K562 (cell line): ENCODE data around the gene ARHGAP10. TPM values are rescaled to one million over a fixed set of nuclear protein-coding genes. Genes with fewer than 3 reads are reported as not detected.

Experiments used
- ATAC-seq: fragments of 200-7000 bp; cut with Tn5 transposase; 3 replicates; pipeline ENCODE4 v1.9.1; 2020; ENCODE audit warnings: moderate library complexity
- BruUV-seq: library from RNA; stranded (reverse); fragments of 400-500 nt; replicated peaks from 2 replicates; lab custom pipeline; 2021; lab: Mats Ljungman, UMichigan
- CTCF ChIA-PET: fragments of 300-600 bp; formaldehyde crosslinking; extraction: SDS; loops from one replicate; lab custom pipeline; 2021; ENCODE audit warnings: low intra/inter-chr PET ratio; lab: Yijun Ruan, JAX
- POLR2A ChIA-PET: fragments of 300-600, 350-650 bp; sonication (Branson Sonifier 250); formaldehyde crosslinking; extraction: SDS; loops from one replicate; lab custom pipeline; 2021; ENCODE audit warnings: antibody characterized with exemption, inconsistent platforms; lab: Yijun Ruan, JAX
- DNase-seq, 4 experiments: peaks; one replicate each; pipeline versions ENCODE4 v3.0.0 to v3.0.0-alpha.2; 2011 to 2018; ENCODE audit warnings: low spot score in 3 of 4, mixed read lengths in 3 of 4; ENCODE audit errors: extremely low read depth in 1 of 4
- FAIRE-seq: peaks from 2 replicates; lab custom pipeline; 2011; peaks lifted over from hg19 to GRCh38; lab: Jason Lieb, UNC
- H2AFZ ChIP-seq: 2 replicates; pipeline ENCODE4 v1.6.0; 2011; ENCODE audit warnings: low read depth, low read length, control low read depth, inconsistent platforms
- H3K27ac ChIP-seq: fragments of 200-600 bp; 3 replicates; pipeline ENCODE4 v1.8.0; 2011; ENCODE audit warnings: low read depth, mild to moderate bottlenecking, control low read depth, inconsistent platforms, low read length, moderate library complexity, mixed read lengths; ENCODE audit errors: extremely low read depth
- H3K27me3 ChIP-seq, 2 experiments: fragments of 300-600 bp in 1 of 2; 2 replicates in 1 of 2; 3 replicates in 1 of 2; pipeline versions ENCODE4 v1.6.0 to v1.8.0; 2011; ENCODE audit warnings: inconsistent platforms in 2 of 2, low read length in 2 of 2, mild to moderate bottlenecking in 1 of 2, mixed read lengths in 1 of 2, moderate library complexity in 1 of 2; ENCODE audit not compliant: control insufficient read depth in 2 of 2, insufficient read depth in 2 of 2
- H3K36me3 ChIP-seq: fragments of 300-600 bp; 3 replicates; pipeline ENCODE4 v1.8.0; 2011; ENCODE audit warnings: mild to moderate bottlenecking, low read length, inconsistent platforms; ENCODE audit not compliant: control insufficient read depth, insufficient read depth
- H3K4me1 ChIP-seq, 2 experiments: fragments of 200-600 bp in 1 of 2; replicated peaks in 1 of 2; 2 replicates in 1 of 2; 3 replicates in 1 of 2; pipeline versions ENCODE4 v1.5.1 to v1.8.0; 2011; ENCODE audit warnings: inconsistent platforms in 2 of 2, low read length in 2 of 2, mild to moderate bottlenecking in 1 of 2, mixed read lengths in 1 of 2, moderate library complexity in 1 of 2; ENCODE audit not compliant: control insufficient read depth in 2 of 2, insufficient read depth in 2 of 2
- H3K4me2 ChIP-seq: 2 replicates; pipeline ENCODE4 v1.6.1; 2011; ENCODE audit warnings: low read length, control low read depth, inconsistent platforms, mixed read lengths; ENCODE audit not compliant: insufficient read depth
- H3K4me3 ChIP-seq: fragments of 200-600 bp; sonication (generic), shearing (Covaris generic); 2 replicates; pipeline ENCODE4 v1.5.1; 2016; ENCODE audit warnings: control low read depth, inconsistent platforms
- H3K79me2 ChIP-seq: fragments of 200-600 bp; 3 replicates; pipeline ENCODE4 v1.8.0; 2011; ENCODE audit warnings: low read length, inconsistent platforms; ENCODE audit not compliant: control insufficient read depth, insufficient read depth
- H3K9ac ChIP-seq, 2 experiments: 2 replicates each; pipeline versions ENCODE4 v1.6.0 to v1.6.1; 2011; ENCODE audit warnings: low read depth in 2 of 2, low read length in 2 of 2, control low read depth in 1 of 2, inconsistent platforms in 1 of 2, mild to moderate bottlenecking in 1 of 2, mixed read lengths in 1 of 2; ENCODE audit not compliant: insufficient read depth in 1 of 2
- H3K9me1 ChIP-seq: one replicate; pipeline ENCODE4 v1.6.0; 2011; ENCODE audit warnings: inconsistent platforms, mild to moderate bottlenecking, low read length, moderate library complexity; ENCODE audit not compliant: control insufficient read depth, insufficient read depth
- H3K9me3 ChIP-seq: replicated peaks from 2 replicates; pipeline ENCODE4 v1.5.1; 2011; ENCODE audit warnings: low read depth, low read length, inconsistent platforms; ENCODE audit not compliant: control insufficient read depth, insufficient read depth
- H4K20me1 ChIP-seq: replicated peaks from 2 replicates; pipeline ENCODE4 v1.6.1; 2011; ENCODE audit warnings: low read length, inconsistent platforms, mixed read lengths; ENCODE audit not compliant: control insufficient read depth, insufficient read depth
- CBX1 ChIP-seq: sonication (generic); IDR thresholded peaks from 2 replicates; pipeline ENCODE4 v1.6.1; 2016; ENCODE audit warnings: antibody characterized with exemption, low read depth, mild to moderate bottlenecking
- CEBPG ChIP-seq, 3 experiments: fragments of 200-800 bp in 1 of 3; sonication (Bioruptor generic) in 1 of 3; sonication (generic) in 1 of 3; formaldehyde crosslinking in 1 of 3; IDR thresholded peaks in 2 of 3; conservative IDR thresholded peaks in 1 of 3; 2 replicates each; pipeline versions ENCODE4 v1.6.1 to v1.8.0; 2016 to 2022; ENCODE audit warnings: missing compliant biosample characterization in 2 of 3, missing genetic modification characterization in 2 of 3, mild to moderate bottlenecking in 1 of 3, missing genetic modification reagents in 1 of 3
- EP400 ChIP-seq: fragments of 450-650 bp; IDR thresholded peaks from 2 replicates; pipeline ENCODE4 v1.6.1; 2017; ENCODE audit warnings: antibody characterized with exemption, mild to moderate bottlenecking, moderate library complexity
- NFYB ChIP-seq: IDR thresholded peaks from 2 replicates; pipeline ENCODE4 v1.6.1; 2011; ENCODE audit warnings: mild to moderate bottlenecking, moderate library complexity; ENCODE audit not compliant: insufficient read length; ENCODE audit errors: extremely low read depth
- PYGO2 ChIP-seq: fragments of 450-650 bp; IDR thresholded peaks from 2 replicates; pipeline ENCODE4 v1.6.1; 2016; ENCODE audit warnings: mild to moderate bottlenecking, missing genetic modification characterization, moderate library complexity, missing compliant biosample characterization
- RBBP5 ChIP-seq: fragments of 200-600 bp; sonication (generic); IDR thresholded peaks from 2 replicates; pipeline ENCODE4 v1.6.1; 2012; ENCODE audit warnings: borderline replicate concordance, mild to moderate bottlenecking, low read length, control low read depth, inconsistent platforms; ENCODE audit not compliant: insufficient read depth, poor library complexity, severe bottlenecking
- SMAD1 ChIP-seq: fragments of 150-350 bp; IDR thresholded peaks from 2 replicates; pipeline ENCODE4 v1.6.1; 2014; ENCODE audit warnings: low read length, low read depth; ENCODE audit not compliant: partially characterized antibody
- SRSF7 ChIP-seq: fragments of 200-400 bp; formaldehyde crosslinking; optimal IDR thresholded peaks from 2 replicates; pipeline ENCODE3; 2017; ENCODE audit warnings: mild to moderate bottlenecking, low read depth, low read length
- ZNF24 ChIP-seq: fragments of 450-650 bp; IDR thresholded peaks from 2 replicates; pipeline ENCODE4 v1.6.1; 2016
- ZNF584 ChIP-seq: fragments of 200-800 bp; sonication (Bioruptor generic); IDR thresholded peaks from 2 replicates; pipeline ENCODE4 v1.6.1; 2016; ENCODE audit warnings: low read depth, mild to moderate bottlenecking, missing genetic modification characterization, missing compliant biosample characterization
- ZNF79 ChIP-seq: fragments of 250-450 bp; sonication (Bioruptor Pico); IDR thresholded peaks from 2 replicates; pipeline ENCODE4 v1.4.0; 2020; ENCODE audit warnings: low read depth, mild to moderate bottlenecking, moderate library complexity
- WGBS: fragments of 100-300 bp; shearing (Covaris generic); methylation state at CpG from one replicate; pipeline ENCODE4 v1.1.6; 2016; ENCODE audit warnings: low coverage, mixed read lengths; ENCODE audit not compliant: insufficient coverage; ENCODE audit errors: missing lambda C conversion rate; 5-methylcytosine and 5-hydroxymethylcytosine counted together
- in situ Hi-C: fragments of 300-500 bp; cut with MboI; formaldehyde crosslinking; loops from 4 replicates; pipeline ENCODE4 v1.15.0; 2018; ENCODE audit warnings: inconsistent platforms, mixed read lengths
- intact Hi-C: fragments of 100-400 bp; cut with micrococcal nuclease; formaldehyde crosslinking; loops from 2 replicates; pipeline ENCODE4 v1.14.2; 2022
- polyA plus RNA-seq, 8 experiments: library from polyadenylated mRNA; depleted of rRNA in 4 of 8; stranded (reverse) in 5 of 8; unstranded in 3 of 8; fragments of >200 nt; fragmentation: Nextera tagmentation in 2 of 8; fragmentation: Illumina TruSeq in 1 of 8; extraction: Ambion mirVana in 2 of 8; extraction: Trizol in 1 of 8; gene quantifications; 2 replicates each; pipeline versions ENCODE4 v1.2.1 to v1.2.3, GENCODE V29; 2011 to 2014; ENCODE audit warnings: inconsistent platforms in 1 of 8, missing spikeins in 1 of 8
- total RNA-seq, 7 experiments: library from RNA; depleted of rRNA in 6 of 7; stranded (reverse); fragments of >200 nt in 6 of 7; fragmentation: Illumina TruSeq in 2 of 7; extraction: Trizol in 2 of 7; gene quantifications; 2 replicates each; pipeline versions ENCODE4 v1.2.1 to v1.2.3, GENCODE V29; 2011 to 2021; ENCODE audit warnings: low replicate concordance in 1 of 7
- TF ChIP-seq, protein P1 (sequence below): sonication (generic); formaldehyde crosslinking; IDR thresholded peaks from 2 replicates; pipeline ENCODE4 v1.8.0; 2022; ENCODE audit warnings: mild to moderate bottlenecking, low read depth, missing genetic modification reagents
- TF ChIP-seq, protein P2 (sequence below), 2 experiments: IDR thresholded peaks; 2 replicates each; pipeline ENCODE4 v1.6.1; 2012; ENCODE audit warnings: improper control_type of control experiment in 2 of 2, low read depth in 2 of 2, low read length in 2 of 2, borderline replicate concordance in 1 of 2
- TF ChIP-seq, protein P3 (sequence below): sonication (generic); formaldehyde crosslinking; IDR thresholded peaks from 2 replicates; pipeline ENCODE4 v1.8.0; 2022; ENCODE audit warnings: missing genetic modification reagents, mild to moderate bottlenecking, borderline replicate concordance
- TF ChIP-seq, protein P4 (sequence below): sonication (generic); formaldehyde crosslinking; IDR thresholded peaks from 2 replicates; pipeline ENCODE4 v1.8.0; 2022; ENCODE audit warnings: missing genetic modification reagents, mild to moderate bottlenecking, borderline replicate concordance

ARHGAP10 gene
- total and polyA plus RNA-seq, 9 of the 15 experiments (the other 6 are each of a cell fraction or from before 2014, with no cell fraction given), result 0.03 to 0.22 (median 0.06) TPM; not detected in 3

DNA sequence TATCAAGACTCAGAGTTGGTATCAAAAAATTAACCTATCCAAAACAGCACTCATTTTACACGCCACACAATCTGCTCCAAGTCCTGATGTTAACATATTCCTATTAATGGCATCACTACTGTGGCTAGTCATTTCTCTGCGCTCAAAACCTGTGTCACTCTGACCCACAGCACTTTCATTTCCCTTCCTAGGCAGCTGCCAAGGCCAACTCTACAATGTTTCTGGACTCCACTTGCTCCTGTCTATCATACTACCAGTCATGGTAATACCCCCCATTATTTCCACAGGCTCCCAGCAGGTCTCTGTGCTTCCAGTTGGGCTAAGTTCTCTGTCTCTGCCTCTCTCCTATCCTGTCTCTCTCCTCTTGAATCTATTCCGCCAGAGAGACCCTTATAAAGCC, 386.7 kb downstream of the ARHGAP10 start:
- Histone ChIP-seq H3K27me3 (no peaks in the 10 kb centered on the region), H3K9me1 (no peaks in the 10 kb centered on the region), H2AFZ (no peak overlapping the region), H3K9me3 (no peaks in the 10 kb centered on the region), H3K4me1 (no peaks in the 10 kb centered on the region), H3K4me3 (no peak overlapping the region), H3K4me2 (no peak overlapping the region), H3K79me2 (no peaks in the 10 kb centered on the region), H3K36me3 (no peaks in the 10 kb centered on the region), H3K27ac (no peak overlapping the region), H3K9ac (no peak overlapping the region), H4K20me1 (no peaks in the 10 kb centered on the region)
- ATAC-seq, result no peak
- whole genome bisulfite sequencing, result 0% methylated on average over 3 of the region's 3 CpGs
- ChIA-PET CTCF (no interaction called here), POLR2A (no interaction called here)
- in situ Hi-C loops (no loop called here), intact Hi-C loops (no loop called here)
- no TSS peak for BruUV-seq
- FAIRE-seq, result no peak
- no peak for DNase-seq
- TF ChIP-seq RBBP5, result no peak
- TF ChIP-seq CBX1, result no peak
- TF ChIP-seq, protein P1, sequence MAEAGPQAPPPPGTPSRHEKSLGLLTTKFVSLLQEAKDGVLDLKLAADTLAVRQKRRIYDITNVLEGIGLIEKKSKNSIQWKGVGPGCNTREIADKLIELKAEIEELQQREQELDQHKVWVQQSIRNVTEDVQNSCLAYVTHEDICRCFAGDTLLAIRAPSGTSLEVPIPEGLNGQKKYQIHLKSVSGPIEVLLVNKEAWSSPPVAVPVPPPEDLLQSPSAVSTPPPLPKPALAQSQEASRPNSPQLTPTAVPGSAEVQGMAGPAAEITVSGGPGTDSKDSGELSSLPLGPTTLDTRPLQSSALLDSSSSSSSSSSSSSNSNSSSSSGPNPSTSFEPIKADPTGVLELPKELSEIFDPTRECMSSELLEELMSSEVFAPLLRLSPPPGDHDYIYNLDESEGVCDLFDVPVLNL (CRISPR knock-in tag), result no peak
- no peak for TF ChIP-seq ZNF584 (CRISPR knock-in tag)
- TF ChIP-seq EP400, result no peak
- TF ChIP-seq NFYB, result no peak
- no peak for TF ChIP-seq SMAD1
- TF ChIP-seq, protein P2, sequence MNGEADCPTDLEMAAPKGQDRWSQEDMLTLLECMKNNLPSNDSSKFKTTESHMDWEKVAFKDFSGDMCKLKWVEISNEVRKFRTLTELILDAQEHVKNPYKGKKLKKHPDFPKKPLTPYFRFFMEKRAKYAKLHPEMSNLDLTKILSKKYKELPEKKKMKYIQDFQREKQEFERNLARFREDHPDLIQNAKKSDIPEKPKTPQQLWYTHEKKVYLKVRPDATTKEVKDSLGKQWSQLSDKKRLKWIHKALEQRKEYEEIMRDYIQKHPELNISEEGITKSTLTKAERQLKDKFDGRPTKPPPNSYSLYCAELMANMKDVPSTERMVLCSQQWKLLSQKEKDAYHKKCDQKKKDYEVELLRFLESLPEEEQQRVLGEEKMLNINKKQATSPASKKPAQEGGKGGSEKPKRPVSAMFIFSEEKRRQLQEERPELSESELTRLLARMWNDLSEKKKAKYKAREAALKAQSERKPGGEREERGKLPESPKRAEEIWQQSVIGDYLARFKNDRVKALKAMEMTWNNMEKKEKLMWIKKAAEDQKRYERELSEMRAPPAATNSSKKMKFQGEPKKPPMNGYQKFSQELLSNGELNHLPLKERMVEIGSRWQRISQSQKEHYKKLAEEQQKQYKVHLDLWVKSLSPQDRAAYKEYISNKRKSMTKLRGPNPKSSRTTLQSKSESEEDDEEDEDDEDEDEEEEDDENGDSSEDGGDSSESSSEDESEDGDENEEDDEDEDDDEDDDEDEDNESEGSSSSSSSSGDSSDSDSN (IDR thresholded peaks at IDR 0.05; ENCODE audit: borderline replicate concordance in 1 of 2, low read depth in 2 of 2, low read length in 2 of 2), result no peak
- no peak for TF ChIP-seq CEBPG (CRISPR knock-in tag; IDR thresholded peaks at IDR 0.05)
- TF ChIP-seq CEBPG (tag; conservative IDR thresholded peaks at IDR 0.05 in 1 of 2, IDR thresholded peaks at IDR 0.05 in 1 of 2), result no peak
- TF ChIP-seq SRSF7, result no peak
- no peak for TF ChIP-seq ZNF79 (CRISPR knock-in tag)
- no peak for TF ChIP-seq PYGO2 (tag)
- no peak for TF ChIP-seq ZNF24
- TF ChIP-seq, protein P3, sequence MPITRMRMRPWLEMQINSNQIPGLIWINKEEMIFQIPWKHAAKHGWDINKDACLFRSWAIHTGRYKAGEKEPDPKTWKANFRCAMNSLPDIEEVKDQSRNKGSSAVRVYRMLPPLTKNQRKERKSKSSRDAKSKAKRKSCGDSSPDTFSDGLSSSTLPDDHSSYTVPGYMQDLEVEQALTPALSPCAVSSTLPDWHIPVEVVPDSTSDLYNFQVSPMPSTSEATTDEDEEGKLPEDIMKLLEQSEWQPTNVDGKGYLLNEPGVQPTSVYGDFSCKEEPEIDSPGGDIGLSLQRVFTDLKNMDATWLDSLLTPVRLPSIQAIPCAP, result no peak
- TF ChIP-seq, protein P4, sequence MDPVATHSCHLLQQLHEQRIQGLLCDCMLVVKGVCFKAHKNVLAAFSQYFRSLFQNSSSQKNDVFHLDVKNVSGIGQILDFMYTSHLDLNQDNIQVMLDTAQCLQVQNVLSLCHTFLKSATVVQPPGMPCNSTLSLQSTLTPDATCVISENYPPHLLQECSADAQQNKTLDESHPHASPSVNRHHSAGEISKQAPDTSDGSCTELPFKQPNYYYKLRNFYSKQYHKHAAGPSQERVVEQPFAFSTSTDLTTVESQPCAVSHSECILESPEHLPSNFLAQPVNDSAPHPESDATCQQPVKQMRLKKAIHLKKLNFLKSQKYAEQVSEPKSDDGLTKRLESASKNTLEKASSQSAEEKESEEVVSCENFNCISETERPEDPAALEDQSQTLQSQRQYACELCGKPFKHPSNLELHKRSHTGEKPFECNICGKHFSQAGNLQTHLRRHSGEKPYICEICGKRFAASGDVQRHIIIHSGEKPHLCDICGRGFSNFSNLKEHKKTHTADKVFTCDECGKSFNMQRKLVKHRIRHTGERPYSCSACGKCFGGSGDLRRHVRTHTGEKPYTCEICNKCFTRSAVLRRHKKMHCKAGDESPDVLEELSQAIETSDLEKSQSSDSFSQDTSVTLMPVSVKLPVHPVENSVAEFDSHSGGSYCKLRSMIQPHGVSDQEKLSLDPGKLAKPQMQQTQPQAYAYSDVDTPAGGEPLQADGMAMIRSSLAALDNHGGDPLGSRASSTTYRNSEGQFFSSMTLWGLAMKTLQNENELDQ (CRISPR knock-in tag), result no peak
